Breast epithelium (tissue), 3 donors: ENCODE measurements around the gene PASK.

Experiments
- POLR2AphosphoS5 ChIP-seq, 3 donors: sonication (generic); formaldehyde crosslinking; IDR thresholded peaks; one replicate each; pipeline ENCODE4 v1.6.1; 2017; ENCODE audit warnings: antibody characterized with exemption in 3 of 3
- TF ChIP-seq, protein P1 (sequence below), 3 donors: fragments of 450-650 bp; IDR thresholded peaks; one replicate each; pipeline ENCODE4 v1.5.1; 2016 to 2017; ENCODE audit warnings: antibody characterized with exemption in 3 of 3, mild to moderate bottlenecking in 3 of 3, moderate library complexity in 3 of 3

- TF ChIP-seq POLR2AphosphoS5 (IDR thresholded peaks at IDR 0.05): no peak
- TF ChIP-seq, protein P1, sequence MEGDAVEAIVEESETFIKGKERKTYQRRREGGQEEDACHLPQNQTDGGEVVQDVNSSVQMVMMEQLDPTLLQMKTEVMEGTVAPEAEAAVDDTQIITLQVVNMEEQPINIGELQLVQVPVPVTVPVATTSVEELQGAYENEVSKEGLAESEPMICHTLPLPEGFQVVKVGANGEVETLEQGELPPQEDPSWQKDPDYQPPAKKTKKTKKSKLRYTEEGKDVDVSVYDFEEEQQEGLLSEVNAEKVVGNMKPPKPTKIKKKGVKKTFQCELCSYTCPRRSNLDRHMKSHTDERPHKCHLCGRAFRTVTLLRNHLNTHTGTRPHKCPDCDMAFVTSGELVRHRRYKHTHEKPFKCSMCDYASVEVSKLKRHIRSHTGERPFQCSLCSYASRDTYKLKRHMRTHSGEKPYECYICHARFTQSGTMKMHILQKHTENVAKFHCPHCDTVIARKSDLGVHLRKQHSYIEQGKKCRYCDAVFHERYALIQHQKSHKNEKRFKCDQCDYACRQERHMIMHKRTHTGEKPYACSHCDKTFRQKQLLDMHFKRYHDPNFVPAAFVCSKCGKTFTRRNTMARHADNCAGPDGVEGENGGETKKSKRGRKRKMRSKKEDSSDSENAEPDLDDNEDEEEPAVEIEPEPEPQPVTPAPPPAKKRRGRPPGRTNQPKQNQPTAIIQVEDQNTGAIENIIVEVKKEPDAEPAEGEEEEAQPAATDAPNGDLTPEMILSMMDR (IDR thresholded peaks at IDR 0.05): no peak
Observed at GRCh38 chr2:241088791-241089732, 60.2 kb downstream of the PASK start.
